GM23338 (cell line): Measurements from ENCODE around the gene S100PBP.
"Not testable (repeated sequence)": the region's sequence is repeated elsewhere in the genome, so short reads cannot be mapped to it uniquely, and the experiment has no call there.

ENCODE experiments used
- CREB1 ChIP-seq: fragments of 250-450 bp; sonication (Bioruptor Pico); IDR thresholded peaks from 2 replicates; pipeline ENCODE4 v1.5.0; 2020; ENCODE audit warnings: low read depth, mild to moderate bottlenecking, moderate library complexity
- ETS1 ChIP-seq: IDR thresholded peaks from 2 replicates; pipeline ENCODE4 v1.6.1; 2016; ENCODE audit warnings: antibody characterized with exemption
- EZH2 ChIP-seq: fragments of 200-600 bp; sonication (generic); IDR thresholded peaks from one replicate; pipeline ENCODE4 v1.8.0; 2017; ENCODE audit warnings: antibody characterized with exemption, mild to moderate bottlenecking, low read depth; ENCODE audit not compliant: unreplicated experiment
- EZH2phosphoT487 ChIP-seq: fragments of 200-600 bp; sonication (generic); IDR thresholded peaks from one replicate; pipeline ENCODE4 v1.8.1; 2018; ENCODE audit warnings: antibody characterized with exemption; ENCODE audit not compliant: unreplicated experiment
- JUNB ChIP-seq: IDR thresholded peaks from one replicate; pipeline ENCODE4 v1.6.1; 2016; ENCODE audit warnings: antibody characterized with exemption; ENCODE audit not compliant: unreplicated experiment
- POLR2AphosphoS5 ChIP-seq: IDR thresholded peaks from 2 replicates; pipeline ENCODE4 v1.6.1; 2016; ENCODE audit warnings: antibody characterized with exemption, low read depth
- REST ChIP-seq: IDR thresholded peaks from one replicate; pipeline ENCODE4 v1.6.1; 2018; ENCODE audit warnings: antibody characterized with exemption; ENCODE audit not compliant: unreplicated experiment
- ZNF331 ChIP-seq: fragments of 250-450 bp; sonication (Bioruptor Pico); IDR thresholded peaks from 2 replicates; pipeline ENCODE4 v1.5.0; 2020; ENCODE audit warnings: low read depth, mild to moderate bottlenecking, moderate library complexity
- ZNF462 ChIP-seq: fragments of 250-450 bp; sonication (Bioruptor Pico); IDR thresholded peaks from 2 replicates; pipeline ENCODE4 v1.5.0; 2020; ENCODE audit warnings: mild to moderate bottlenecking, moderate library complexity
- TF ChIP-seq, protein P1 (sequence below), 2 experiments: fragments of 200-600 bp in 1 of 2; sonication (generic) in 1 of 2; conservative IDR thresholded peaks; 2 replicates each; pipeline versions ENCODE4 v1.5.1 to v1.6.1; 2016 to 2017; ENCODE audit warnings: antibody characterized with exemption in 2 of 2, low read depth in 2 of 2, mild to moderate bottlenecking in 2 of 2, moderate library complexity in 1 of 2

- TF ChIP-seq, protein P1, sequence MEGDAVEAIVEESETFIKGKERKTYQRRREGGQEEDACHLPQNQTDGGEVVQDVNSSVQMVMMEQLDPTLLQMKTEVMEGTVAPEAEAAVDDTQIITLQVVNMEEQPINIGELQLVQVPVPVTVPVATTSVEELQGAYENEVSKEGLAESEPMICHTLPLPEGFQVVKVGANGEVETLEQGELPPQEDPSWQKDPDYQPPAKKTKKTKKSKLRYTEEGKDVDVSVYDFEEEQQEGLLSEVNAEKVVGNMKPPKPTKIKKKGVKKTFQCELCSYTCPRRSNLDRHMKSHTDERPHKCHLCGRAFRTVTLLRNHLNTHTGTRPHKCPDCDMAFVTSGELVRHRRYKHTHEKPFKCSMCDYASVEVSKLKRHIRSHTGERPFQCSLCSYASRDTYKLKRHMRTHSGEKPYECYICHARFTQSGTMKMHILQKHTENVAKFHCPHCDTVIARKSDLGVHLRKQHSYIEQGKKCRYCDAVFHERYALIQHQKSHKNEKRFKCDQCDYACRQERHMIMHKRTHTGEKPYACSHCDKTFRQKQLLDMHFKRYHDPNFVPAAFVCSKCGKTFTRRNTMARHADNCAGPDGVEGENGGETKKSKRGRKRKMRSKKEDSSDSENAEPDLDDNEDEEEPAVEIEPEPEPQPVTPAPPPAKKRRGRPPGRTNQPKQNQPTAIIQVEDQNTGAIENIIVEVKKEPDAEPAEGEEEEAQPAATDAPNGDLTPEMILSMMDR (conservative IDR thresholded peaks at IDR 0.05; ENCODE audit: low read depth in 2 of 2) = not testable (repeated sequence)
- not testable (repeated sequence) for TF ChIP-seq EZH2phosphoT487; REST; EZH2; POLR2AphosphoS5; JUNB; CREB1 (CRISPR knock-in tag); ETS1; ZNF331 (CRISPR knock-in tag); ZNF462 (CRISPR knock-in tag)
These were observed 21.7 kb upstream of the S100PBP start for GRCh38 chr1:32795763-32796162.
